Inflammatory macrophage treated with lipopolysaccharide for 1 hour (primary cell): ENCODE results near the gene RNF166.

Experiments
- DNase-seq, 2 donors: peaks; one replicate each; pipeline ENCODE4 v3.0.0-alpha.2; 2020 to 2022

RNF166 gene

GRCh38 chr16:88722784-88723506, 16.7 kb upstream of the RNF166 start:
- DNase-seq, result no peak

- no peak for DNase-seq
Observed at GRCh38 chr16:88721815-88722755, 15.9 kb upstream of the RNF166 start.

- no peak for DNase-seq
Observed at GRCh38 chr16:88721236-88721635, 15.0 kb upstream of the RNF166 start.

DNA sequence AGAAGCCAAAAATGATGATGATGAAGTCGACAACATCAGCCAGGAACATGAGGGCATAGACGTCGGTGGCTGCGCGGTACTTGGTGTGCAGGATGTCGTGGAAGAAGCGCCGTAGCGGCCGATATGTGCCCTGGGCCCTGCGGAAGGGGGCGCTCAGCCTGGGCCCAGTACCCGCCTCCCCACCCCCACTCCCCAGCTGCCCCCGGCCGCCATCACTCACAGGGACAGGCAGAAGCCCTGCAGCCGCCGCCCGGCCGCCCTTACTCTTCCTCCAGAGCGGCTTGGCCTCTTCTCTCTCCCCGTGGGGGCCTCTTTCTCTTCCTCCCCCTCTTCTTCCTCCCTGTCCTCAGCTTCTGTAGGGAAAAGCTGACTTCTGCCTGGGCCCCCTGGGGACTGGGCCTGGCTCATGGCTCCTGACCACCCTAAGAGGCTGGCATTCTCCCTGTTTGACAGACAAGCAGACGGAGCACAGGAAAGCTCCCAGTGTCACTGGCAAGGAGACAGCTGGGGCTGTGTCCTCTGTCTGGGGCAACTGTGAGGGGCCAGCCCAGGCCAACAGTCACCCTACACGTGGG, 14.3 kb upstream of the RNF166 start:
- DNase-seq, result no peak

DNA sequence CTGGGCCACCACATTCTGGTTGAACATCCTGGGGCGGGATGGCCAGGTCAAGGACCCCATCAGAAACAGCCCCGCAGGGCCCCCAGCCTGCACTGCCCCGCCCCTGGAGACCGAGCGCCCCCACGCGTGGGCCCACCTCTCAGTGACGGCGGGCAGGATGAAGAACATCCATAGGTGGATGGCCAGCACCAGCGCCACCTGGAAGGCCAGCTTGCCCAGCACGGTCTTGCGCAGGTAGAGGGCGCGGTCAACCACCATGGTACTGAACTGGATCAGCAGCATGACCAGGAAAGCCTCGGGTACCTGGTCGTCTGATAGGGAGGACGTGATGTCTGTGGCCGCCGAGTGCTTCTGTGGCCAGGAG, 13.7 kb upstream of the RNF166 start:
- DNase-seq, result no peak

DNA sequence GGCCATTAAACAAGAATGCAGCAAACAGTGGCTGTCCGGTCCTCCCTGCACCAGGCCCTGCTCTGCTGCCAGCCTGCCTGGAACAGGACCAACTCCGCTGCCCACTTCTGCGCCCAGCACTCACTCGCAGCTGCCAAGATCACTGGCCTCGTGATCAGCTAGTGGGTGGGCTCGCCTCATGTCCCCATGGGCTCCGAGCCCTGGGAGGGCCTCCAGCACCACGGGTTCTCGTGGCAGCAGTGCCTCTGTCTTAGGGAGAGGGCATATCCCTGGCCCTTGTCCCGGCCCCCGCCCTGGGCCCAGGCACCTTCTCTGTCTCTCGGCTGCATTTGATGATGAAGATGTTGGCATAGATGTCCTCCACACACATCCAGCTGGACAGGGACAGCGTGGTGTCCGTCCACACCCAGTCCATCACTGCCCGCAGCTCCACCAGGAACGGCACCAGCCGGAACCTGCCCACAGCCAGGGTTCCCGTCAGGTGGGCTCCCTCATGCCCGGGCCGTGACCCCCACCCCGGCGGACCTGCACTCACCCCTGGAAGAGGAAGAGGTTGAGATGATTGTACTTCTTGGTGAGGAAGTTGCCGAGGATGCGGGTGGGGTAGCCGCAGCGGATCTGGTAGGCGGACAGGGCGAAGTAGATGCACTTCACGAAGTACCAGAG, 13.2 kb upstream of the RNF166 start:
- DNase-seq, result no peak

- DNase-seq, result no peak
Observed at GRCh38 chr16:88718178-88718577, 12.0 kb upstream of the RNF166 start.

DNA sequence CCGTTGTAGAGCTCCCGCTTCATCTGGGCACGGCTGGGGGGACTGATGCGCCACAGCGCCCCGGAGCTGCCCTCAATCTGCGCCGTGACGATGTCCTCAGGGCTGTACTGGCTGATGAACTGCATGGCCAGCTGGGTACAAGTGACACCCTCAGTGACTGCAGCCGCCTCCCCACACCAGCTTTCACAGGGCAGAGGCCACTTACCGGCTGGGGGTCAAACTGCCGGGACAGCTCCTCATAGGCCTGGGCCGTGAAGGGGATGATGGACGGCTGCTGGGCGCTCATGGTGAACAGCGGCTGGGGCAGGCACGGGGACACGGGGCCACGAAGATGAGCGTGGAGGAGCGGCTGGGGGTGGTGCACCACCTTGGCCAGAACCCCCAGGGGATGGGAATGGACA, 10.4 kb upstream of the RNF166 start:
- no peak for DNase-seq

- DNase-seq, result no peak
Observed at GRCh38 chr16:88716201-88716600, 10.0 kb upstream of the RNF166 start.

DNA sequence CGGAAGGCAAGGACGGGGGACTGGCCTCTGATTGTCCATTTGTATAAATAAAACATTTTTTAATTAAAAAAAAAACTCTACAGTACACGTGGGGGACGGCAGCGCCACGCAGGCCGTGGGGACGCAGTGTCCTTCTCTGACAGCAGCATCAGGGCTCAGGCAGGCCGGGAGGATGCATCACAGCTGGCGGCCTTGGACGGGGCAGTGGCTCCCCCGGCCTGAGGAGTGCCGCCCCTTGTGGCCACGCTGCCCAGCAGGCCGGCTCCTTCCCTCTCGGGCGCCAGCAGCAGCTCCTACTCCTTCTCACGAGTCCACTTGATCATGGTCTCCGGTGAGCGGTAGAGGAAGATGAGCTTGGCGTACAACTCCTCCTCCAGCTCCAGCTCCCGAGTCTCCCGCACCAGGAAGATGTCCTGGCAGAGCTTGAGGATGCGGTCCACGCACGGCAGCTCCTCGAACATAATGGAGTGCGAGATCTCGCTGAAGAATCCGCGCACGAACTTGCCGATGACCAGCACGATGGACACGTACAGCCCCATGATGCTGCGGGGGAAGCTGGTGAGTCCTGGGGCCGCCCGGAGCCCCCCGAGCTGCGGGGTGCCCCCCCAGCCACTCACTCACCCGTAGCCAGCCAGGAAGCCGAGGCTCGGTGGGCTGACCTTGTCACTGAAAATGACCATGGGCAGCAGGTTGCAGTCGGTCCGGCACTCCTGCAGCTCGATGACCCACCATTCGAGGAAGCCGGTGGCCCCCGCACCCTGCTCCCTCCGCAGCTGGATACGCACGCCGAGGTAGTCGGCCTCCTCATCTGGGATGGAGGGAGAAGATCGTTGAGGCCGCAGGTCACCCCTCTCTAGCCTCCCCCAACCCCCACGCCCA, 9.3 kb upstream of the RNF166 start:
- no peak for DNase-seq

DNA sequence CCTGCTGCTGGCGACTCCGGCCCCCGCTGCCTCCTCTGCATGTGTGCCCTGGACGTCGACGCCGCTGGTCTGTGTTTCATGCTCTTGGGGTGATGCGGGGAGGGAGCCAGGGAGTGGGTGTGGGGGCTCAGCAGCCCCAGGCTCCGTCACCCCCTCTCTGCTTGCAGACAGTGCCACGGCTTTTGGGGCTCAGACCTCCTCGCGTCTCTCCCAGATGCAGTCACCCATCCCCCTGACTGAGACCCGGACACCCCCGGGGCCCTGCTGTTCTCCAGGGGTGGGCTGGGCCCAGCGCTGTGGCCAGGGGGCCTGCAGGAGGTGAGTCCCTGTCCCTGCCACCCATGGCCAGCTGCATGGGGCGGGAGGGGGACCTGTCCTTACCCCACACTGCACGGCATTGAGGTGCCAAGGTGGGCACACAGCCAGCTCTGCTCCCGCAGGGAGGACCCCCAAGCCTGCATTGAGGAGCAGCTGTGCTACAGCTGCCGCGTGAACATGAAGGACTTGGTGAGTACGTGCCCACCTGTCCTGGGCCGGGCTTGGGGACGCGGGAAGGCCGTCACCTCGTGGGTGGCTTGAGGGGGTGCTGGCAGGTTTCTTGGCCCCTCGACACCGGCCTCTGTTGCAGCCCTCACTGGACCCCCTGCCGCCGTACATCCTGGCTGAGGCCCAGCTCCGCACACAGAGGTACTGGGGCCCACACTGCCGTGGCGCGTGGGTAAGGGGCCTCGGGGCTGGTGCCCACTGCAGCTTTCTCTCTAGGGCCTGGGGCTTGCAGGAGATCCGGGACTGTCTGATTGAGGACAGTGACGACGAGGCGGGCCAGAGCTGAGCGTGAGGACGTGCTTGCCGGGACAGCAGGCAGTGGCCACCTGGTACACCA, 8.5 kb upstream of the RNF166 start:
- DNase-seq, result no peak

- DNase-seq, result no peak
Observed at GRCh38 chr16:88713568-88714419, 7.6 kb upstream of the RNF166 start.

DNA sequence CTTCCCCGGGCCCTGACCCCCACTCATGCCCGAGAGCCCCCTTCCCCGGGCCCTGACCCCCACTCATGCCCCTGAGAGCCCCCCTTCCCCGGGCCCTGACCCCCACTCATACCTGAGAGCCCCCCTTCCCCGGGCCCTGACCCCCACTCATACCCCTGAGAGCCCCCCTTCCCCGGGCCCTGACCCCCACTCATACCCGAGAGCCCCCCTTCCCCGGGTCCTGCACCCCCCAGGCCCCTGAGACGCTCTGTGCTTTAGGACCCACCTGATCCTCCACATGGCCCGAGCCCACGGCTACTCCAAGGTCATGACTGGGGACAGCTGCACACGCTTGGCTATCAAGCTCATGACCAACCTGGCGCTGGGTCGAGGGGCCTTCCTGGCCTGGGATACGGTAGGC, 6.8 kb upstream of the RNF166 start:
- DNase-seq, result no peak

DNA sequence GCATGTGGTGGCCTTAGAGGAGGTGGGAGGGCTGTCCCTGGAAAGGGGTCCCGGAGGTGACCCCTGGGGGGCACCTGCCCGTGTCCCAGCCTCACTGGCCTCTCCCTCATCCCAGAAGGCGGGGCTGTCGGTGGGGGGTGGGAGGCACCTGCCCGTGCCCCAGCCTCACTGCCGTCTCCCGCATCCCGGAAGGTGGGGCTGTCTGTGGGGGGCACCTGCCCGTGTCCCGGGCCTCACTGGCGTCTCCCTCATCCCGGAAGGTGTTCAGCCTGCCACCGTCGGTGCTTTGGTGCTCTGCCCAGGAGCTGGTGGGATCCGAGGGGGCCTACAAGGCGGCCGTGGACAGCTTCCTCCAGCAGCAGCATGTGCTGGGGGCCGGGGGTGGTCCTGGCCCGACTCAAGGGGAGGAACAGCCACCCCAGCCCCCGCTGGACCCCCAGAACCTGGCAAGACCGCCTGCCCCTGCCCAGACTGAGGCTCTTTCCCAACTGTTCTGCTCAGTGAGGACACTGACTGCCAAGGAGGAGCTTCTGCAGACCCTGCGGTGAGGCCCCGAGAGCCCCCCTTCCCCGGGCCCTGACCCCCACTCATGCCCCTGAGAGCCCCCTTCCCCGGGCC, 6.3 kb upstream of the RNF166 start:
- DNase-seq, result no peak

DNA sequence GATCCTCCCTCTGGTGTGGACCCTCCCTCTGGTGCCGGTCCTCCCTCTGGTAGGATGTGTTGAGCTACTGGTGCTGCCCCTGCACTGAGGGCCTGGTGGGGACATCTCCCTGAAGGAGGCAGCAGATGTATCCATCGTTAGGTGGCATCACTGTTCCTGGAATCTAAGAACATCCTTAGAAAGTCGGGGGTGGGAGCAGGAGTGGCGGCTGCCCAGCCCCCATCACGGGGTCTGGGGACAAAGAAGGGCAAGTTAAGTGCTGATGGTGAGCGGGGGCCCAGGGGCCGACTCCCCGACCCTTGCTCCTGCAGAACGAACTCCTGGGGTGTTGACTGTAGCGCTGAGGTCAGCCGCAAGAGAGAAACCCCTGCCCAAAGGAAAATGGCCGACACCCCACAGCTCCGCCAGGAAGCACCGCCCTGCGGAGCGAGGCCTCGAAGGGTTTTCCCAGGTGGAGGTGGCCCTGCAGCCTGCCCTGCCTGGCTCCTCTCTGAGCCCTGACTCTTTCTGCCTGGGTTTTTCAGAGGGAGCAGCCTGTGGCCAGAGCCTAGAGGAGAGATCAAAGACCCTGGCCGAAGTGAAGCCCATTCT, 5.6 kb upstream of the RNF166 start:
- no peak for DNase-seq

GRCh38 chr16:88710556-88710955, 4.3 kb upstream of the RNF166 start:
- no peak for DNase-seq

- no peak for DNase-seq
Observed at GRCh38 chr16:88706965-88707826, 988 bp upstream of the RNF166 start.

DNA sequence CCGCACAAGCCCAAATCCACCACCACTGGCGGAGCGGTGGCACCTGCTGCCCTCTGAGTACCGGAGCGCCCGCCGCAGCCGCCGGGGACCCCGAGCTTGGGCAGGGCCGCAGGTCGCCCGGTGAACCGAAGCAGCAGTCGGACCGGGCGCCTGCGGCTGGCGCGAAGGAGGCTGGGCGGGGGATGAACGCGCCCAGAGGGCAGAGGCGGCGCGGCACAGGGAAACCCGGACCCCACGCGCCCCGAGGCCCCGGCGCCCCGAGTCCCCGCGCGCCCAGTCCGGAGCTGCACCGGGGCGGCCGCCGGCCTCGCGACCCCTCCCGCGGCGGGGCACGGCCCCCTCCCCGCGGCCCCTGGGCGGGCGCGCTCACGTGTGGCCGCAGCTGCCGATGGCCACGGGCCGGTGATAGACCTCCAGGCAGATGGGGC, 393 bp downstream of the RNF166 start:
- no peak for DNase-seq
